Right lobe of liver (tissue), 6 donors: ENCODE data around the gene THTPA. TPM values are rescaled to one million over a fixed set of nuclear protein-coding genes. Genes with fewer than 3 reads are reported as not detected.
"Not testable (repeated sequence)": the region's sequence is repeated elsewhere in the genome, so short reads cannot be mapped to it uniquely, and the experiment has no call there.

Source experiments
- ATAC-seq, 4 donors: fragments of 200-7000 bp; cut with Tn5 transposase; one replicate each; pipeline ENCODE4 v1.9.1; 2020; ENCODE audit warnings: mild to moderate bottlenecking in 4 of 4, moderate library complexity in 4 of 4
- DNase-seq, 3 donors: peaks; one replicate each; pipeline ENCODE4 v3.0.0-alpha.2; 2020
- H3K27ac ChIP-seq, 3 donors: fragments of 200-600 bp; one replicate each; pipeline ENCODE4 v1.8.0; 2022
- H3K27me3 ChIP-seq, 2 donors: fragments of 200-600 bp; one replicate each; pipeline ENCODE4 v1.8.0; 2022
- H3K36me3 ChIP-seq, 4 donors: fragments of 200-600 bp; sonication (generic) in 1 of 4; one replicate each; pipeline versions ENCODE4 v1.5.1 to v1.8.0; 2017 to 2022; ENCODE audit warnings: control low read depth in 1 of 4
- H3K4me1 ChIP-seq, 4 donors: fragments of 200-600 bp; sonication (generic) in 1 of 4; one replicate each; pipeline versions ENCODE4 v1.5.1 to v1.8.0; 2017 to 2022; ENCODE audit warnings: control low read depth in 1 of 4
- H3K4me3 ChIP-seq, 3 donors: fragments of 200-600 bp; one replicate each; pipeline ENCODE4 v1.8.0; 2022
- H3K9me3 ChIP-seq, 4 donors: fragments of 200-600 bp; sonication (generic) in 1 of 4; one replicate each; pipeline versions ENCODE4 v1.5.1 to v1.8.0; 2017 to 2022; ENCODE audit warnings: control low read depth in 1 of 4
- POLR2A ChIP-seq: fragments of 450-650 bp; IDR thresholded peaks from one replicate; pipeline ENCODE4 v1.6.1; 2017; ENCODE audit warnings: antibody characterized with exemption, mild to moderate bottlenecking
- WGBS: methylation state at CpG from one replicate; pipeline ENCODE4 v1.1.6; 2018; ENCODE audit warnings: low coverage, low lambda C conversion rate; ENCODE audit not compliant: insufficient coverage; ENCODE audit errors: missing lambda C conversion rate; 5-methylcytosine and 5-hydroxymethylcytosine counted together
- intact Hi-C, 2 donors: fragments of 100-400 bp; cut with DNase I; formaldehyde crosslinking; loops; one replicate each; pipeline versions ENCODE4 v1.11.2 to v1.14.1; 2022
- total RNA-seq, 6 experiments: library from RNA; depleted of rRNA in 2 of 6; stranded (reverse); fragments of >200 nt in 2 of 6; fragmentation: NEBNext Ultra II Directional in 3 of 6; extraction: Animal tissue kit (Norgen Biotek cat#: 25700) in 3 of 6; gene quantifications; one replicate each; pipeline versions ENCODE4 v1.1.0 to v1.2.4, GENCODE V29; 2016 to 2023
- TF ChIP-seq, protein P1 (sequence below), 4 donors: fragments of 200-600 bp in 3 of 4; fragments of 450-650 bp in 1 of 4; IDR thresholded peaks; one replicate each; pipeline versions ENCODE4 v1.5.1 to v1.8.0; 2016 to 2022; ENCODE audit warnings: antibody characterized with exemption in 4 of 4, mild to moderate bottlenecking in 2 of 4
- donor health status: DM: no; HTN: yes; CAD: no.
- donor health status: DM: no; HTN: no; CAD: no.
- donor health status: DM: no; HTN: no; CAD: no.
- donor health status: DM: no; HTN: yes; CAD: no.
- donor health status: DM: no; HTN: yes; CAD: no.

Gene THTPA
- total RNA-seq, 6 experiments from 2014 or later = 8.2 to 15.0 (median 11.4) TPM

DNA sequence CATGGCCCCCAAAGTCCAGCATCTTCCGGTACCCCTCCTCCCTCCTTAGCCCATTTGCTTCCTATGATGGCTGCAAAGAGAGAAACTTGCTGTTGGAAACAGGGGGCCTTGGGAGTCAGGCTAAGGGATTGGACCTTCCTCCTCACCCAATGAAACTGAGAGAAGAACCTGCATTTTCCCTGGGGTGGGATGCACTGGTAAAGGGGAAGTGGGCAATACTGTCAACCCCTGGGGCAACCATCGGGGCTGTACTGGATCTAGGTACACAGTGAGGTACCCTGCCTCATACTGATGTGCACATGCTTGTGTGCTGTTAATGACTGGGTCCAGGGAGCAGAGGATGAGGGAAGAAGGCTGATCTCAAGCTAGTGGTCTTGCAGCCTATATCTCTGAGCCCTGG, 33.5 kb downstream of the THTPA start:
- intact Hi-C loops = no loop called here
- no peaks in the 10 kb centered on the region for H3K27me3 ChIP-seq
- WGBS = 92% methylated on average over 2 of the region's 2 CpGs
- H3K27ac ChIP-seq = peak overlapping the region in 1 of 3 donors; percentile 44
- ATAC-seq (no peak), DNase-seq (no peak)
- peaks cover 0 to 7% (median 2%) of the 10 kb centered on the region in 4 donors for H3K4me1 ChIP-seq
- no peak for TF ChIP-seq POLR2A
- TF ChIP-seq, protein P1, sequence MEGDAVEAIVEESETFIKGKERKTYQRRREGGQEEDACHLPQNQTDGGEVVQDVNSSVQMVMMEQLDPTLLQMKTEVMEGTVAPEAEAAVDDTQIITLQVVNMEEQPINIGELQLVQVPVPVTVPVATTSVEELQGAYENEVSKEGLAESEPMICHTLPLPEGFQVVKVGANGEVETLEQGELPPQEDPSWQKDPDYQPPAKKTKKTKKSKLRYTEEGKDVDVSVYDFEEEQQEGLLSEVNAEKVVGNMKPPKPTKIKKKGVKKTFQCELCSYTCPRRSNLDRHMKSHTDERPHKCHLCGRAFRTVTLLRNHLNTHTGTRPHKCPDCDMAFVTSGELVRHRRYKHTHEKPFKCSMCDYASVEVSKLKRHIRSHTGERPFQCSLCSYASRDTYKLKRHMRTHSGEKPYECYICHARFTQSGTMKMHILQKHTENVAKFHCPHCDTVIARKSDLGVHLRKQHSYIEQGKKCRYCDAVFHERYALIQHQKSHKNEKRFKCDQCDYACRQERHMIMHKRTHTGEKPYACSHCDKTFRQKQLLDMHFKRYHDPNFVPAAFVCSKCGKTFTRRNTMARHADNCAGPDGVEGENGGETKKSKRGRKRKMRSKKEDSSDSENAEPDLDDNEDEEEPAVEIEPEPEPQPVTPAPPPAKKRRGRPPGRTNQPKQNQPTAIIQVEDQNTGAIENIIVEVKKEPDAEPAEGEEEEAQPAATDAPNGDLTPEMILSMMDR (IDR thresholded peaks at IDR 0.05) = no peak
- no peak overlapping the region for H3K4me3 ChIP-seq
- H3K9me3 ChIP-seq = no peaks in the 10 kb centered on the region
- H3K36me3 ChIP-seq = no peaks in the 10 kb centered on the region

DNA sequence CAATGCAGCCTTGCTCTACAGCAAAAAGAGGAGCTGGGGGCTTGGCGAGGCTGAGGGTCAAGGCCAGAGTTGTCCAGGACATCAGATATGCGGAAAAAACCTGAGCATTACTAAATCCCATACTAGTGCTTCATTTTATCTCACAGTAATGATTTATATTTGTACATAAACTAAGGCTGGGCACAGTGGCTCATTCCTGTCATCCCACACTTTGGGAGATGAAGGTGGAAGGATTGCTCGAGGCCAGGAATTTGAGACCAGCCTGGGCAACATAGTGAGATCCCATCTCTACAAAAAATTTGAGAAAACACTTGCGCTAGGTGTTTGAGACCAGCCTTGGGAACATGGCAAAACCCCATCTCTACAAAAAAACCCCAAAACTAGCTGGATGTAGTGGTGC, 34.1 kb downstream of the THTPA start:
- Histone ChIP-seq H3K4me1 (peaks cover 0 to 7% (median 2%) of the 10 kb centered on the region in 4 donors), H3K27ac (no peak overlapping the region), H3K36me3 (no peaks in the 10 kb centered on the region), H3K4me3 (no peak overlapping the region), H3K9me3 (no peaks in the 10 kb centered on the region), H3K27me3 (no peaks in the 10 kb centered on the region)
- 97% methylated on average over 4 of the region's 4 CpGs for WGBS
- TF ChIP-seq, protein P1 (IDR thresholded peaks at IDR 0.05) = no peak
- TF ChIP-seq POLR2A = no peak
- ATAC-seq (no peak), DNase-seq (no peak)
- intact Hi-C loops = no loop called here

DNA sequence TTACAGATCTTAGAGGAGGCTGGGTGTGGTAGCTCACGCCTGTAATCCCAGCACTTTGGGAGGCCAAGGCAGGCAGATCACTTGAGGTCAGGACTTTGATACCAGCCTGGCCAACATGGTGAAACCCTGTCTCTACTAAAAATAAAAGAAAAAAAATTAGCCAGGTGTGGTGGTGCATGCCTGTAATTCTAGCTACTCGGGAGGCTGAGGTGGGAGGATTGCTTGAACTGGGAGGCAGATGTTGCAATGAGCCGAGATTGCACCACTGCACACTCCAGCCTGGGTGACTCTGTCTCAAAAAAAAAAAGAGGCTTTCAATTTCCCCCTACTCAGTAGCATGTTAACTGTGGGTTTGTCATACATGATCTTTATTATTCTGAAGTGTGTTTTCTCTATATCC, 38.1 kb downstream of the THTPA start:
- H3K4me1 ChIP-seq, H3K27me3 ChIP-seq, H3K27ac ChIP-seq, DNase-seq, ATAC-seq, H3K9me3 ChIP-seq, H3K36me3 ChIP-seq, intact Hi-C loops, H3K4me3 ChIP-seq: not testable (repeated sequence)
- WGBS = 61% methylated on average over 3 of the region's 3 CpGs

DNA sequence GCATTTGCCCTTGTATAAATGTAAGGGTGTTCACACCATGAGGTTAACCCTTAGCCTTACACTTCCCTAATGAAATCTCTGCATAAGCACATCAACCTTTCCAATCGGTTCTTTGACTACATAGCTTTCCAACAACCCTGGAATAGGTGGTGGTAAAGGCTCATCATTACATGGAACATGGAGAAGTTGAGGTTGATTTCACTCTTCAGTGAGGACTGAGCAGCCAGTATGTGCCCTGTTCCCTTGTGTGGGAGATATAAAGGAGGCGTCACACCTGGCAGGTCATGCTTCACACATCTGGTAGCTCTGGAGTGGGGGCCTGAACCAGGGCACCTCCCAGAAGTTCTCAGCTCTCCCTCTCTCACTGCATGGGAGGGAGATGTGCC, 44.2 kb downstream of the THTPA start:
- Histone ChIP-seq H3K36me3 (no peaks in the 10 kb centered on the region), H3K27ac (no peak overlapping the region), H3K4me1 (no peaks in the 10 kb centered on the region), H3K27me3 (no peaks in the 10 kb centered on the region), H3K9me3 (no peaks in the 10 kb centered on the region), H3K4me3 (no peak overlapping the region)
- WGBS = 67% methylated on average over 1 of the region's 2 CpGs
- no peak for TF ChIP-seq POLR2A
- TF ChIP-seq, protein P1 (IDR thresholded peaks at IDR 0.05) = no peak
- no peak for DNase-seq
- intact Hi-C loops = no loop called here
- ATAC-seq = no peak

DNA sequence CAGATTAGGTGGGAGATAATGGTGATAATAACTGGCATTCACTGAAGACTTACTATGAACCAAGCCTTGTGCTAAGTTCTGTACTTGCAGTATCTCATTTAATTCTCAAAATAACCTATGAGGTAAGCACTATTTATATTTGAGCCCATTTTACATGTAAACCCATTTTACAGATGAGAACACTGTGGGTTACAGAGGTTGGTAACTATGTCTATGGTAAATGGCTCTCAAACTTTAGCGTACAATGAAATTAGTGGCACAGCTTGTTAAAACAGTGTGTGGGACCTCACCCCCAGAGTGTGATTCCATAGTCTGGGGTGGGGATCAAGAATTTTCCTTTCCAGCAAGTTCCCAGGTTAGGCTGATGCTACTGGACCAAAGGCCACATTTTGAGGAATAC, 44.7 kb downstream of the THTPA start:
- Histone ChIP-seq H3K27me3 (no peaks in the 10 kb centered on the region), H3K36me3 (no peaks in the 10 kb centered on the region), H3K9me3 (no peaks in the 10 kb centered on the region), H3K4me1 (no peaks in the 10 kb centered on the region), H3K27ac (no peak overlapping the region), H3K4me3 (no peak overlapping the region)
- ATAC-seq (no peak), DNase-seq (no peak)
- 100% methylated on average over 1 of the region's 1 CpG for WGBS
- TF ChIP-seq, protein P1 (IDR thresholded peaks at IDR 0.05) = no peak
- TF ChIP-seq POLR2A = no peak
- intact Hi-C loops = no loop called here
